PC-9 (cell line): ENCODE results near the gene CHRNA7. TPM values are rescaled to one million over a fixed set of nuclear protein-coding genes. Genes with fewer than 3 reads are reported as not detected.
"Not testable (repeated sequence)": the region's sequence is repeated elsewhere in the genome, so short reads cannot be mapped to it uniquely, and the experiment has no call there.

Experiments used
- BruUV-seq: library from RNA; stranded (reverse); fragments of 400-500 nt; replicated peaks from 2 replicates; lab custom pipeline; 2021; lab: Mats Ljungman, UMichigan
- CTCF ChIA-PET: fragments of 300-600 bp; sonication (Branson Sonifier 250); formaldehyde crosslinking; loops from one replicate; lab custom pipeline; 2022; ENCODE audit warnings: antibody characterized with exemption; lab: Charles Lee
- POLR2A ChIA-PET: fragments of 300-600 bp; sonication (Branson Sonifier 250); formaldehyde crosslinking; loops from one replicate; lab custom pipeline; 2022; ENCODE audit warnings: antibody characterized with exemption; ENCODE audit not compliant: unreplicated experiment; lab: Charles Lee
- DNase-seq, 2 experiments: peaks; one replicate each; pipeline versions ENCODE4 v3.0.0 to v3.0.0-alpha.2; 2015 to 2022; ENCODE audit warnings: mixed read lengths in 1 of 2
- H2AFZ ChIP-seq: fragments of 200-600 bp; sonication (generic); 2 replicates; pipeline ENCODE4 v1.8.1; 2017; ENCODE audit warnings: antibody characterized with exemption
- H3F3A ChIP-seq: fragments of 200-600 bp; sonication (generic); 2 replicates; pipeline ENCODE4 v1.8.1; 2017; ENCODE audit warnings: antibody characterized with exemption, mild to moderate bottlenecking, low read depth; ENCODE audit not compliant: insufficient read depth
- H3K27ac ChIP-seq: fragments of 200-600 bp; sonication (generic); 2 replicates; pipeline ENCODE4 v1.6.1; 2016; ENCODE audit warnings: mixed run types
- H3K27me3 ChIP-seq: fragments of 200-600 bp; sonication (generic); 2 replicates; pipeline ENCODE4 v1.6.1; 2016; ENCODE audit warnings: low read depth, mixed run types; ENCODE audit not compliant: insufficient read depth
- H3K36me3 ChIP-seq: fragments of 200-600 bp; sonication (generic); 2 replicates; pipeline ENCODE4 v1.6.1; 2016; ENCODE audit warnings: low read depth, mixed run types
- H3K4me1 ChIP-seq: fragments of 200-600 bp; sonication (generic); replicated peaks from 2 replicates; pipeline ENCODE4 v1.6.1; 2016; ENCODE audit warnings: mixed run types; ENCODE audit not compliant: insufficient read depth
- H3K4me2 ChIP-seq: fragments of 200-600 bp; sonication (generic); 2 replicates; pipeline ENCODE4 v1.6.1; 2017; ENCODE audit warnings: mixed run types
- H3K4me3 ChIP-seq: fragments of 200-600 bp; sonication (generic); 2 replicates; pipeline ENCODE4 v1.6.1; 2016; ENCODE audit warnings: mixed run types
- H3K79me2 ChIP-seq: fragments of 200-600 bp; sonication (generic); 2 replicates; pipeline ENCODE4 v1.6.1; 2017; ENCODE audit warnings: low read depth, mixed run types
- H3K9me2 ChIP-seq: fragments of 200-600 bp; sonication (generic); 2 replicates; pipeline ENCODE4 v1.8.1; 2017; ENCODE audit warnings: mild to moderate bottlenecking; ENCODE audit not compliant: insufficient read depth
- H3K9me3 ChIP-seq: fragments of 200-600 bp; sonication (generic); 2 replicates; pipeline ENCODE4 v1.8.1; 2016; ENCODE audit warnings: low read depth; ENCODE audit not compliant: insufficient read depth
- H4K20me1 ChIP-seq: fragments of 200-600 bp; sonication (generic); 2 replicates; pipeline ENCODE4 v1.8.1; 2017; ENCODE audit not compliant: insufficient read depth
- EZH2 ChIP-seq: fragments of 200-600 bp; sonication (generic); IDR thresholded peaks from 2 replicates; pipeline ENCODE4 v1.8.0; 2017; ENCODE audit warnings: antibody characterized with exemption, low read depth
- intact Hi-C: fragments of 100-400 bp; cut with micrococcal nuclease; formaldehyde crosslinking; loops from one replicate; pipeline ENCODE4 v1.10.0; 2022; ENCODE audit not compliant: unreplicated experiment
- total RNA-seq: library from RNA; stranded (reverse); gene quantifications from 2 replicates; pipeline ENCODE4 v1.2.3, GENCODE V29; 2021
- TF ChIP-seq, protein P1 (sequence below): fragments of 200-600 bp; sonication (generic); conservative IDR thresholded peaks from 2 replicates; pipeline ENCODE4 v1.6.1; 2017; ENCODE audit warnings: mixed run types, antibody characterized with exemption, mild to moderate bottlenecking, moderate library complexity

CHRNA7 gene
- total RNA-seq, 1 experiment from 2014 or later, result not detected

DNA sequence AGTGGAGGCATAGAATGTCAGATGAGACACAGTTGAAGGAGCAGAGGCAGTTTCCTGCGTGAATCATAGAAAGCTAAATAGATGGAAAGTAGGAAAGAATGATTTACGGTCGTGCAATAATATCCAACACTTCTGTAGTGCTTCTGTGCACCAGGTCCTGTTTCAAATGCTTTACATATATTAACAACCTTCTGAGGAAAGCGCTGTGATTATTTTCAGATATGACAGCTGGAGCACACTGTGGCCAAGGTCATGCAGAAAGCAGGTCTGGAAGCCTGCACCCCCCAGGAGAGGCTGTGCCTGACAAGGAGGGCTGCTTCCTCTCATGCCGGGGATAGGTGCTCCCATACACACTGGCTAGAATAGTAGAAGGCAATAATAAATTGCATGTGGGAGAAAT, 104.5 kb downstream of the CHRNA7 start:
- Histone ChIP-seq H3K36me3 (no peaks in the 10 kb centered on the region), H3K27ac (no peak overlapping the region), H3K4me3 (no peak overlapping the region), H3K9me3 (no peaks in the 10 kb centered on the region), H3K4me1 (no peaks in the 10 kb centered on the region), H3K79me2 (no peaks in the 10 kb centered on the region), H3K4me2 (no peak overlapping the region), H3K27me3 (peaks cover 5% of the 10 kb centered on the region; the same call in 1 of the 2 replicates), H4K20me1 (no peaks in the 10 kb centered on the region), H3K9me2 (no peaks in the 10 kb centered on the region), H3F3A (no peaks in the 10 kb centered on the region), H2AFZ (no peak overlapping the region)
- no TSS peak for BruUV-seq
- no peak for DNase-seq
- no peak for TF ChIP-seq EZH2
- TF ChIP-seq, protein P1, sequence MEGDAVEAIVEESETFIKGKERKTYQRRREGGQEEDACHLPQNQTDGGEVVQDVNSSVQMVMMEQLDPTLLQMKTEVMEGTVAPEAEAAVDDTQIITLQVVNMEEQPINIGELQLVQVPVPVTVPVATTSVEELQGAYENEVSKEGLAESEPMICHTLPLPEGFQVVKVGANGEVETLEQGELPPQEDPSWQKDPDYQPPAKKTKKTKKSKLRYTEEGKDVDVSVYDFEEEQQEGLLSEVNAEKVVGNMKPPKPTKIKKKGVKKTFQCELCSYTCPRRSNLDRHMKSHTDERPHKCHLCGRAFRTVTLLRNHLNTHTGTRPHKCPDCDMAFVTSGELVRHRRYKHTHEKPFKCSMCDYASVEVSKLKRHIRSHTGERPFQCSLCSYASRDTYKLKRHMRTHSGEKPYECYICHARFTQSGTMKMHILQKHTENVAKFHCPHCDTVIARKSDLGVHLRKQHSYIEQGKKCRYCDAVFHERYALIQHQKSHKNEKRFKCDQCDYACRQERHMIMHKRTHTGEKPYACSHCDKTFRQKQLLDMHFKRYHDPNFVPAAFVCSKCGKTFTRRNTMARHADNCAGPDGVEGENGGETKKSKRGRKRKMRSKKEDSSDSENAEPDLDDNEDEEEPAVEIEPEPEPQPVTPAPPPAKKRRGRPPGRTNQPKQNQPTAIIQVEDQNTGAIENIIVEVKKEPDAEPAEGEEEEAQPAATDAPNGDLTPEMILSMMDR, result no peak
- ChIA-PET CTCF (no interaction called here), POLR2A (no interaction called here)
- intact Hi-C loops, result no loop called here

DNA sequence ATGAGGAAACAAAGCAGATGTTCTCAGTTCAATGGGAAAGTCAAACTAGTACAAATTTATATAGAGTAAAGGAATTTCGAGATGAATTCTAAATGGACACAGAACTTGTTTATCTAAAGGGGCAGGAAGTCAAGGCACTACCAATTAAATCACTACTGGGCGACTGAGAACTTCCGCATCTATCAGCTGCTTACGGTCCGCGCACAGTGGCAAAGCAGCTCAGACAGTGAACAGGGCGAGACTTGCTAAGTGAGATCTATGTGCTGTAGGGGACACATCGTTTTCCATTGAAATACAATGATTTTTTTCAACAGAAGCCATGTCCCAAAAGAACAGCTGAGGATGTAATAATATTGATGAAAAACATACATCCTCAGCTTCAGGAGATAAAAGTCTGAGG, 105.0 kb downstream of the CHRNA7 start:
- intact Hi-C loops, result no loop called here
- no TSS peak for BruUV-seq

DNA sequence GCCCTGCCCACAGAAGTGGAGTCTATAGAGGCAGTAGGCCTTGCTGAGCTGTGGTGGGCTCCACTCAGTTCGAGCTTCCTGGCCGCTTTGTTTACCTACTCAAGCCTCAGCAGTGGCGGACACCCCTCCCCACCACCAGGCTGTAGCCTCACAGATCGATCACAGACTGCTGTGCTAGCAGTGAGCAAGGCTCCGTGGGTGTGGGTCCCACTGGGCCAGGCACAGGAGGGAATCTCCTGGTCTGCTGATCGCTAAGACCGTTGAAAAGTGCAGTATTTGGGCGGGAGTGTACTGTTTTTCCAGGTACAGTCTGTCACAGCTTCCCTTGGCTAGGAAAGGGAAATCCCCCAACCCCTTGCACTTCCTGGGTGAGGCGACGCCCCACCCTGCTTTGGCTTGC, 115.2 kb downstream of the CHRNA7 start:
- H4K20me1 ChIP-seq, H2AFZ ChIP-seq, BruUV-seq, H3K9me3 ChIP-seq, H3F3A ChIP-seq, H3K4me2 ChIP-seq, H3K4me3 ChIP-seq, H3K4me1 ChIP-seq, H3K27ac ChIP-seq, POLR2A ChIA-PET, CTCF ChIA-PET, DNase-seq, H3K79me2 ChIP-seq, H3K9me2 ChIP-seq, H3K36me3 ChIP-seq, intact Hi-C loops: not testable (repeated sequence)
- H3K27me3 ChIP-seq, result peaks cover 21% of the 10 kb centered on the region

More for the DNA sequence above, 105.0 kb downstream of the CHRNA7 start:
- no peaks in the 10 kb centered on the region for H3K9me3 ChIP-seq
- no peaks in the 10 kb centered on the region for H3K9me2 ChIP-seq
- H3K79me2 ChIP-seq, result no peaks in the 10 kb centered on the region
- H3K36me3 ChIP-seq, result no peaks in the 10 kb centered on the region
- TF ChIP-seq, protein P1, result no peak
- TF ChIP-seq EZH2, result no peak
- H3K27ac ChIP-seq, result no peak overlapping the region
- H3K4me3 ChIP-seq, result no peak overlapping the region
- H3K4me2 ChIP-seq, result no peak overlapping the region
- H3K27me3 ChIP-seq, result peaks cover 5% of the 10 kb centered on the region; the same call in 1 of the 2 replicates
- no peak overlapping the region for H2AFZ ChIP-seq
- H4K20me1 ChIP-seq, result no peaks in the 10 kb centered on the region
- H3F3A ChIP-seq, result no peaks in the 10 kb centered on the region
- ChIA-PET POLR2A (no interaction called here), CTCF (no interaction called here)
- DNase-seq, result no peak
- H3K4me1 ChIP-seq, result no peaks in the 10 kb centered on the region
